K562 (cell line): Measurements from ENCODE around the gene SLITRK4. TPM values are rescaled to one million over a fixed set of nuclear protein-coding genes. Genes with fewer than 3 reads are reported as not detected.

Source experiments
- ATAC-seq: fragments of 200-7000 bp; cut with Tn5 transposase; 3 replicates; pipeline ENCODE4 v1.9.1; 2020; ENCODE audit warnings: moderate library complexity
- BruUV-seq: library from RNA; stranded (reverse); fragments of 400-500 nt; replicated peaks from 2 replicates; lab custom pipeline; 2021; lab: Mats Ljungman, UMichigan
- CTCF ChIA-PET: fragments of 300-600 bp; formaldehyde crosslinking; extraction: SDS; loops from one replicate; lab custom pipeline; 2021; ENCODE audit warnings: low intra/inter-chr PET ratio; lab: Yijun Ruan, JAX
- POLR2A ChIA-PET: fragments of 300-600, 350-650 bp; sonication (Branson Sonifier 250); formaldehyde crosslinking; extraction: SDS; loops from one replicate; lab custom pipeline; 2021; ENCODE audit warnings: antibody characterized with exemption, inconsistent platforms; lab: Yijun Ruan, JAX
- DNase-seq, 4 experiments: peaks; one replicate each; pipeline versions ENCODE4 v3.0.0 to v3.0.0-alpha.2; 2011 to 2018; ENCODE audit warnings: low spot score in 3 of 4, mixed read lengths in 3 of 4; ENCODE audit errors: extremely low read depth in 1 of 4
- FAIRE-seq: peaks from 2 replicates; lab custom pipeline; 2011; peaks lifted over from hg19 to GRCh38; lab: Jason Lieb, UNC
- H2AFZ ChIP-seq: 2 replicates; pipeline ENCODE4 v1.6.0; 2011; ENCODE audit warnings: low read depth, low read length, control low read depth, inconsistent platforms
- H3K27ac ChIP-seq: fragments of 200-600 bp; 3 replicates; pipeline ENCODE4 v1.8.0; 2011; ENCODE audit warnings: low read depth, mild to moderate bottlenecking, control low read depth, inconsistent platforms, low read length, moderate library complexity, mixed read lengths; ENCODE audit errors: extremely low read depth
- H3K27me3 ChIP-seq, 2 experiments: fragments of 300-600 bp in 1 of 2; 2 replicates in 1 of 2; 3 replicates in 1 of 2; pipeline versions ENCODE4 v1.6.0 to v1.8.0; 2011; ENCODE audit warnings: inconsistent platforms in 2 of 2, low read length in 2 of 2, mild to moderate bottlenecking in 1 of 2, mixed read lengths in 1 of 2, moderate library complexity in 1 of 2; ENCODE audit not compliant: control insufficient read depth in 2 of 2, insufficient read depth in 2 of 2
- H3K36me3 ChIP-seq: fragments of 300-600 bp; 3 replicates; pipeline ENCODE4 v1.8.0; 2011; ENCODE audit warnings: mild to moderate bottlenecking, low read length, inconsistent platforms; ENCODE audit not compliant: control insufficient read depth, insufficient read depth
- H3K4me1 ChIP-seq, 2 experiments: fragments of 200-600 bp in 1 of 2; replicated peaks in 1 of 2; 2 replicates in 1 of 2; 3 replicates in 1 of 2; pipeline versions ENCODE4 v1.5.1 to v1.8.0; 2011; ENCODE audit warnings: inconsistent platforms in 2 of 2, low read length in 2 of 2, mild to moderate bottlenecking in 1 of 2, mixed read lengths in 1 of 2, moderate library complexity in 1 of 2; ENCODE audit not compliant: control insufficient read depth in 2 of 2, insufficient read depth in 2 of 2
- H3K4me2 ChIP-seq: 2 replicates; pipeline ENCODE4 v1.6.1; 2011; ENCODE audit warnings: low read length, control low read depth, inconsistent platforms, mixed read lengths; ENCODE audit not compliant: insufficient read depth
- H3K4me3 ChIP-seq: fragments of 200-600 bp; sonication (generic), shearing (Covaris generic); 2 replicates; pipeline ENCODE4 v1.5.1; 2016; ENCODE audit warnings: control low read depth, inconsistent platforms
- H3K79me2 ChIP-seq: fragments of 200-600 bp; 3 replicates; pipeline ENCODE4 v1.8.0; 2011; ENCODE audit warnings: low read length, inconsistent platforms; ENCODE audit not compliant: control insufficient read depth, insufficient read depth
- H3K9ac ChIP-seq, 2 experiments: 2 replicates each; pipeline versions ENCODE4 v1.6.0 to v1.6.1; 2011; ENCODE audit warnings: low read depth in 2 of 2, low read length in 2 of 2, control low read depth in 1 of 2, inconsistent platforms in 1 of 2, mild to moderate bottlenecking in 1 of 2, mixed read lengths in 1 of 2; ENCODE audit not compliant: insufficient read depth in 1 of 2
- H3K9me1 ChIP-seq: one replicate; pipeline ENCODE4 v1.6.0; 2011; ENCODE audit warnings: inconsistent platforms, mild to moderate bottlenecking, low read length, moderate library complexity; ENCODE audit not compliant: control insufficient read depth, insufficient read depth
- H3K9me3 ChIP-seq: replicated peaks from 2 replicates; pipeline ENCODE4 v1.5.1; 2011; ENCODE audit warnings: low read depth, low read length, inconsistent platforms; ENCODE audit not compliant: control insufficient read depth, insufficient read depth
- H4K20me1 ChIP-seq: replicated peaks from 2 replicates; pipeline ENCODE4 v1.6.1; 2011; ENCODE audit warnings: low read length, inconsistent platforms, mixed read lengths; ENCODE audit not compliant: control insufficient read depth, insufficient read depth
- DDX20 ChIP-seq: fragments of 450-650 bp; IDR thresholded peaks from 2 replicates; pipeline ENCODE4 v1.6.1; 2016; ENCODE audit warnings: missing genetic modification characterization, low read depth, mild to moderate bottlenecking, missing compliant biosample characterization, moderate library complexity
- ERF ChIP-seq: fragments of 450-650 bp; formaldehyde crosslinking; IDR thresholded peaks from 2 replicates; pipeline ENCODE4 v1.4.0; 2020; ENCODE audit warnings: mild to moderate bottlenecking, mixed read lengths
- KAT2B ChIP-seq: IDR thresholded peaks from one replicate; pipeline ENCODE4 v1.6.1; 2012; ENCODE audit warnings: low read depth, mild to moderate bottlenecking, control low read depth, inconsistent platforms, low read length, moderate library complexity
- ZBED1 ChIP-seq: IDR thresholded peaks from 2 replicates; pipeline ENCODE4 v1.6.1; 2014
- ZNF165 ChIP-seq: fragments of 250-450 bp; sonication (Bioruptor Pico); IDR thresholded peaks from 2 replicates; pipeline ENCODE4 v1.4.0; 2020; ENCODE audit warnings: borderline replicate concordance
- WGBS: fragments of 100-300 bp; shearing (Covaris generic); methylation state at CpG from one replicate; pipeline ENCODE4 v1.1.6; 2016; ENCODE audit warnings: low coverage, mixed read lengths; ENCODE audit not compliant: insufficient coverage; ENCODE audit errors: missing lambda C conversion rate; 5-methylcytosine and 5-hydroxymethylcytosine counted together
- in situ Hi-C: fragments of 300-500 bp; cut with MboI; formaldehyde crosslinking; loops from 4 replicates; pipeline ENCODE4 v1.15.0; 2018; ENCODE audit warnings: inconsistent platforms, mixed read lengths
- intact Hi-C: fragments of 100-400 bp; cut with micrococcal nuclease; formaldehyde crosslinking; loops from 2 replicates; pipeline ENCODE4 v1.14.2; 2022
- polyA plus RNA-seq, 8 experiments: library from polyadenylated mRNA; depleted of rRNA in 4 of 8; stranded (reverse) in 5 of 8; unstranded in 3 of 8; fragments of >200 nt; fragmentation: Nextera tagmentation in 2 of 8; fragmentation: Illumina TruSeq in 1 of 8; extraction: Ambion mirVana in 2 of 8; extraction: Trizol in 1 of 8; gene quantifications; 2 replicates each; pipeline versions ENCODE4 v1.2.1 to v1.2.3, GENCODE V29; 2011 to 2014; ENCODE audit warnings: inconsistent platforms in 1 of 8, missing spikeins in 1 of 8
- total RNA-seq, 7 experiments: library from RNA; depleted of rRNA in 6 of 7; stranded (reverse); fragments of >200 nt in 6 of 7; fragmentation: Illumina TruSeq in 2 of 7; extraction: Trizol in 2 of 7; gene quantifications; 2 replicates each; pipeline versions ENCODE4 v1.2.1 to v1.2.3, GENCODE V29; 2011 to 2021; ENCODE audit warnings: low replicate concordance in 1 of 7
- TF ChIP-seq, protein P1 (sequence below): fragments of 450-650 bp; conservative IDR thresholded peaks from 2 replicates; pipeline ENCODE4 v1.6.1; 2016; ENCODE audit warnings: missing genetic modification characterization, low read depth, mild to moderate bottlenecking, control low read depth, missing compliant biosample characterization
- TF ChIP-seq, protein P2 (sequence below): fragments of 200-600 bp; sonication (generic); IDR thresholded peaks from one replicate; pipeline ENCODE4 v1.6.1; 2012; ENCODE audit warnings: mild to moderate bottlenecking, low read depth, low read length, inconsistent platforms
- TF ChIP-seq, protein P3 (sequence below): fragments of 450-650 bp; IDR thresholded peaks from 2 replicates; pipeline ENCODE4 v1.6.1; 2016; ENCODE audit warnings: borderline replicate concordance

Gene SLITRK4
- total and polyA plus RNA-seq, 9 of the 15 experiments (the other 6 are each of a cell fraction or from before 2014, with no cell fraction given), result not detected

DNA sequence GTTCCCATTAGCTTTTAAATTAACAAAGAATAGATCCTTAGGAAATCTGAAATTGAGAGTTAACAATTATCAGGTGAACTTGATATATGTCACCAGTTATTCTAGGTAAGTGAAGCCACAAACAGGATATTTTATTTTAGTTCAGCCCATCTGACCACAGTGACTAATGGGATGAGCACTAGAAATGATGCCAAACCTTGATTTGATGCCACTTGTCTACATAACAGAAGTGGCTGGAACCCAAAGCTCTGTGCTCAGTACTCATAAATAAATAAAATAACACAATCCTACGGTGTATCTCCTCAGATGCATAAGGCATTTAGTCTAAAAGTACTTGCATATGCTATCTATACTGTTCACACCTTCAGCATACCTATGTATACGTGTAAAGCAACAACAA lies 12.2 kb downstream of the SLITRK4 start:
- POLR2A ChIA-PET, result no interaction called here
- intact Hi-C loops, result no loop called here
- TF ChIP-seq ZBED1, result no peak
- TF ChIP-seq, protein P1, sequence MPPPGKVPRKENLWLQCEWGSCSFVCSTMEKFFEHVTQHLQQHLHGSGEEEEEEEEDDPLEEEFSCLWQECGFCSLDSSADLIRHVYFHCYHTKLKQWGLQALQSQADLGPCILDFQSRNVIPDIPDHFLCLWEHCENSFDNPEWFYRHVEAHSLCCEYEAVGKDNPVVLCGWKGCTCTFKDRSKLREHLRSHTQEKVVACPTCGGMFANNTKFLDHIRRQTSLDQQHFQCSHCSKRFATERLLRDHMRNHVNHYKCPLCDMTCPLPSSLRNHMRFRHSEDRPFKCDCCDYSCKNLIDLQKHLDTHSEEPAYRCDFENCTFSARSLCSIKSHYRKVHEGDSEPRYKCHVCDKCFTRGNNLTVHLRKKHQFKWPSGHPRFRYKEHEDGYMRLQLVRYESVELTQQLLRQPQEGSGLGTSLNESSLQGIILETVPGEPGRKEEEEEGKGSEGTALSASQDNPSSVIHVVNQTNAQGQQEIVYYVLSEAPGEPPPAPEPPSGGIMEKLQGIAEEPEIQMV, result no peak
- TF ChIP-seq KAT2B, result no peak
- TF ChIP-seq, protein P2, sequence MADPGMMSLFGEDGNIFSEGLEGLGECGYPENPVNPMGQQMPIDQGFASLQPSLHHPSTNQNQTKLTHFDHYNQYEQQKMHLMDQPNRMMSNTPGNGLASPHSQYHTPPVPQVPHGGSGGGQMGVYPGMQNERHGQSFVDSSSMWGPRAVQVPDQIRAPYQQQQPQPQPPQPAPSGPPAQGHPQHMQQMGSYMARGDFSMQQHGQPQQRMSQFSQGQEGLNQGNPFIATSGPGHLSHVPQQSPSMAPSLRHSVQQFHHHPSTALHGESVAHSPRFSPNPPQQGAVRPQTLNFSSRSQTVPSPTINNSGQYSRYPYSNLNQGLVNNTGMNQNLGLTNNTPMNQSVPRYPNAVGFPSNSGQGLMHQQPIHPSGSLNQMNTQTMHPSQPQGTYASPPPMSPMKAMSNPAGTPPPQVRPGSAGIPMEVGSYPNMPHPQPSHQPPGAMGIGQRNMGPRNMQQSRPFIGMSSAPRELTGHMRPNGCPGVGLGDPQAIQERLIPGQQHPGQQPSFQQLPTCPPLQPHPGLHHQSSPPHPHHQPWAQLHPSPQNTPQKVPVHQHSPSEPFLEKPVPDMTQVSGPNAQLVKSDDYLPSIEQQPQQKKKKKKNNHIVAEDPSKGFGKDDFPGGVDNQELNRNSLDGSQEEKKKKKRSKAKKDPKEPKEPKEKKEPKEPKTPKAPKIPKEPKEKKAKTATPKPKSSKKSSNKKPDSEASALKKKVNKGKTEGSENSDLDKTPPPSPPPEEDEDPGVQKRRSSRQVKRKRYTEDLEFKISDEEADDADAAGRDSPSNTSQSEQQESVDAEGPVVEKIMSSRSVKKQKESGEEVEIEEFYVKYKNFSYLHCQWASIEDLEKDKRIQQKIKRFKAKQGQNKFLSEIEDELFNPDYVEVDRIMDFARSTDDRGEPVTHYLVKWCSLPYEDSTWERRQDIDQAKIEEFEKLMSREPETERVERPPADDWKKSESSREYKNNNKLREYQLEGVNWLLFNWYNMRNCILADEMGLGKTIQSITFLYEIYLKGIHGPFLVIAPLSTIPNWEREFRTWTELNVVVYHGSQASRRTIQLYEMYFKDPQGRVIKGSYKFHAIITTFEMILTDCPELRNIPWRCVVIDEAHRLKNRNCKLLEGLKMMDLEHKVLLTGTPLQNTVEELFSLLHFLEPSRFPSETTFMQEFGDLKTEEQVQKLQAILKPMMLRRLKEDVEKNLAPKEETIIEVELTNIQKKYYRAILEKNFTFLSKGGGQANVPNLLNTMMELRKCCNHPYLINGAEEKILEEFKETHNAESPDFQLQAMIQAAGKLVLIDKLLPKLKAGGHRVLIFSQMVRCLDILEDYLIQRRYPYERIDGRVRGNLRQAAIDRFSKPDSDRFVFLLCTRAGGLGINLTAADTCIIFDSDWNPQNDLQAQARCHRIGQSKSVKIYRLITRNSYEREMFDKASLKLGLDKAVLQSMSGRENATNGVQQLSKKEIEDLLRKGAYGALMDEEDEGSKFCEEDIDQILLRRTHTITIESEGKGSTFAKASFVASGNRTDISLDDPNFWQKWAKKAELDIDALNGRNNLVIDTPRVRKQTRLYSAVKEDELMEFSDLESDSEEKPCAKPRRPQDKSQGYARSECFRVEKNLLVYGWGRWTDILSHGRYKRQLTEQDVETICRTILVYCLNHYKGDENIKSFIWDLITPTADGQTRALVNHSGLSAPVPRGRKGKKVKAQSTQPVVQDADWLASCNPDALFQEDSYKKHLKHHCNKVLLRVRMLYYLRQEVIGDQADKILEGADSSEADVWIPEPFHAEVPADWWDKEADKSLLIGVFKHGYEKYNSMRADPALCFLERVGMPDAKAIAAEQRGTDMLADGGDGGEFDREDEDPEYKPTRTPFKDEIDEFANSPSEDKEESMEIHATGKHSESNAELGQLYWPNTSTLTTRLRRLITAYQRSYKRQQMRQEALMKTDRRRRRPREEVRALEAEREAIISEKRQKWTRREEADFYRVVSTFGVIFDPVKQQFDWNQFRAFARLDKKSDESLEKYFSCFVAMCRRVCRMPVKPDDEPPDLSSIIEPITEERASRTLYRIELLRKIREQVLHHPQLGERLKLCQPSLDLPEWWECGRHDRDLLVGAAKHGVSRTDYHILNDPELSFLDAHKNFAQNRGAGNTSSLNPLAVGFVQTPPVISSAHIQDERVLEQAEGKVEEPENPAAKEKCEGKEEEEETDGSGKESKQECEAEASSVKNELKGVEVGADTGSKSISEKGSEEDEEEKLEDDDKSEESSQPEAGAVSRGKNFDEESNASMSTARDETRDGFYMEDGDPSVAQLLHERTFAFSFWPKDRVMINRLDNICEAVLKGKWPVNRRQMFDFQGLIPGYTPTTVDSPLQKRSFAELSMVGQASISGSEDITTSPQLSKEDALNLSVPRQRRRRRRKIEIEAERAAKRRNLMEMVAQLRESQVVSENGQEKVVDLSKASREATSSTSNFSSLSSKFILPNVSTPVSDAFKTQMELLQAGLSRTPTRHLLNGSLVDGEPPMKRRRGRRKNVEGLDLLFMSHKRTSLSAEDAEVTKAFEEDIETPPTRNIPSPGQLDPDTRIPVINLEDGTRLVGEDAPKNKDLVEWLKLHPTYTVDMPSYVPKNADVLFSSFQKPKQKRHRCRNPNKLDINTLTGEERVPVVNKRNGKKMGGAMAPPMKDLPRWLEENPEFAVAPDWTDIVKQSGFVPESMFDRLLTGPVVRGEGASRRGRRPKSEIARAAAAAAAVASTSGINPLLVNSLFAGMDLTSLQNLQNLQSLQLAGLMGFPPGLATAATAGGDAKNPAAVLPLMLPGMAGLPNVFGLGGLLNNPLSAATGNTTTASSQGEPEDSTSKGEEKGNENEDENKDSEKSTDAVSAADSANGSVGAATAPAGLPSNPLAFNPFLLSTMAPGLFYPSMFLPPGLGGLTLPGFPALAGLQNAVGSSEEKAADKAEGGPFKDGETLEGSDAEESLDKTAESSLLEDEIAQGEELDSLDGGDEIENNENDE, result no peak
- TF ChIP-seq ERF (CRISPR knock-in tag), result no peak
- TF ChIP-seq DDX20 (tag), result no peak
- TF ChIP-seq, protein P3, sequence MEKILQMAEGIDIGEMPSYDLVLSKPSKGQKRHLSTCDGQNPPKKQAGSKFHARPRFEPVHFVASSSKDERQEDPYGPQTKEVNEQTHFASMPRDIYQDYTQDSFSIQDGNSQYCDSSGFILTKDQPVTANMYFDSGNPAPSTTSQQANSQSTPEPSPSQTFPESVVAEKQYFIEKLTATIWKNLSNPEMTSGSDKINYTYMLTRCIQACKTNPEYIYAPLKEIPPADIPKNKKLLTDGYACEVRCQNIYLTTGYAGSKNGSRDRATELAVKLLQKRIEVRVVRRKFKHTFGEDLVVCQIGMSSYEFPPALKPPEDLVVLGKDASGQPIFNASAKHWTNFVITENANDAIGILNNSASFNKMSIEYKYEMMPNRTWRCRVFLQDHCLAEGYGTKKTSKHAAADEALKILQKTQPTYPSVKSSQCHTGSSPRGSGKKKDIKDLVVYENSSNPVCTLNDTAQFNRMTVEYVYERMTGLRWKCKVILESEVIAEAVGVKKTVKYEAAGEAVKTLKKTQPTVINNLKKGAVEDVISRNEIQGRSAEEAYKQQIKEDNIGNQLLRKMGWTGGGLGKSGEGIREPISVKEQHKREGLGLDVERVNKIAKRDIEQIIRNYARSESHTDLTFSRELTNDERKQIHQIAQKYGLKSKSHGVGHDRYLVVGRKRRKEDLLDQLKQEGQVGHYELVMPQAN, result no peak
- TF ChIP-seq ZNF165 (CRISPR knock-in tag), result no peak

More for the DNA sequence above, 12.2 kb downstream of the SLITRK4 start:
- H2AFZ ChIP-seq, result no peak overlapping the region
- no TSS peak for BruUV-seq
- no peak for FAIRE-seq
- DNase-seq, result no peak
- no peaks in the 10 kb centered on the region for H3K27me3 ChIP-seq
- WGBS, result 0% methylated on average over 2 of the region's 2 CpGs
- no peaks in the 10 kb centered on the region for H3K4me1 ChIP-seq
- H3K27ac ChIP-seq, result no peak overlapping the region
- H3K4me2 ChIP-seq, result no peak overlapping the region
- no peaks in the 10 kb centered on the region for H4K20me1 ChIP-seq
- H3K9ac ChIP-seq, result no peak overlapping the region
- in situ Hi-C loops, result no loop called here
- H3K79me2 ChIP-seq, result no peaks in the 10 kb centered on the region
- ATAC-seq, result no peak
- H3K9me1 ChIP-seq, result no peaks in the 10 kb centered on the region
- no peaks in the 10 kb centered on the region for H3K36me3 ChIP-seq
- no peaks in the 10 kb centered on the region for H3K9me3 ChIP-seq
- CTCF ChIA-PET, result no interaction called here
- H3K4me3 ChIP-seq, result no peak overlapping the region
